Uterus (tissue), 4 donors: ENCODE results near the gene S100A2. TPM values are rescaled to one million over a fixed set of nuclear protein-coding genes. Genes with fewer than 3 reads are reported as not detected.

ENCODE experiments used
- DNase-seq, 2 donors: peaks; one replicate each; pipeline ENCODE4 v3.0.0-alpha.2; 2019 to 2020
- H3K27ac ChIP-seq, 2 donors: fragments of 200-600 bp; sonication (generic); 1 replicate in 1 of 2; 2 replicates in 1 of 2; pipeline ENCODE4 v1.5.1; 2016 to 2018
- H3K27me3 ChIP-seq, 2 donors: fragments of 200-600 bp; sonication (generic); one replicate each; pipeline ENCODE4 v1.5.1; 2018 to 2019; ENCODE audit warnings: control low read depth in 1 of 2
- H3K36me3 ChIP-seq, 2 donors: fragments of 200-600 bp; sonication (generic); one replicate each; pipeline ENCODE4 v1.5.1; 2019; ENCODE audit warnings: control low read depth in 1 of 2
- H3K4me1 ChIP-seq, 2 donors: fragments of 200-600 bp; sonication (generic); one replicate each; pipeline ENCODE4 v1.5.1; 2018 to 2019; ENCODE audit warnings: control low read depth in 1 of 2
- H3K4me3 ChIP-seq, 2 donors: fragments of 200-600 bp; sonication (generic); 1 replicate in 1 of 2; 2 replicates in 1 of 2; pipeline ENCODE4 v1.5.1; 2018 to 2019; ENCODE audit warnings: mild to moderate bottlenecking in 1 of 2
- H3K9me3 ChIP-seq, 2 donors: fragments of 200-600 bp; sonication (generic); one replicate each; pipeline ENCODE4 v1.5.1; 2019; ENCODE audit warnings: control low read depth in 1 of 2
- POLR2A ChIP-seq, 2 donors: fragments of 450-650 bp; IDR thresholded peaks; one replicate each; pipeline ENCODE4 v1.6.1; 2016; ENCODE audit warnings: antibody characterized with exemption in 2 of 2, mild to moderate bottlenecking in 1 of 2, moderate library complexity in 1 of 2
- intact Hi-C: fragments of 100-400 bp; cut with DNase I; formaldehyde crosslinking; loops from one replicate; pipeline ENCODE4 v1.15.1; 2023; ENCODE audit warnings: low total_unique reads
- total RNA-seq, 4 donors: library from RNA; depleted of rRNA in 3 of 4; stranded (reverse); fragments of >200 nt in 3 of 4; gene quantifications; one replicate each; pipeline versions ENCODE4 v1.1.0 to v1.2.4, GENCODE V29; 2014 to 2023
- TF ChIP-seq, protein P1 (sequence below), 4 experiments: fragments of 200-600 bp in 2 of 4; fragments of 450-650 bp in 2 of 4; sonication (generic) in 2 of 4; IDR thresholded peaks; one replicate each; pipeline ENCODE4 v1.5.1; 2016 to 2019; ENCODE audit warnings: antibody characterized with exemption in 4 of 4, mild to moderate bottlenecking in 2 of 4, moderate library complexity in 1 of 4
- donor health status: DM: yes; HTN: yes; CAD: no.

S100A2 gene
- total RNA-seq, 4 donors from 2014 or later, result 2.1 to 2.7 TPM; not detected in 2

DNA sequence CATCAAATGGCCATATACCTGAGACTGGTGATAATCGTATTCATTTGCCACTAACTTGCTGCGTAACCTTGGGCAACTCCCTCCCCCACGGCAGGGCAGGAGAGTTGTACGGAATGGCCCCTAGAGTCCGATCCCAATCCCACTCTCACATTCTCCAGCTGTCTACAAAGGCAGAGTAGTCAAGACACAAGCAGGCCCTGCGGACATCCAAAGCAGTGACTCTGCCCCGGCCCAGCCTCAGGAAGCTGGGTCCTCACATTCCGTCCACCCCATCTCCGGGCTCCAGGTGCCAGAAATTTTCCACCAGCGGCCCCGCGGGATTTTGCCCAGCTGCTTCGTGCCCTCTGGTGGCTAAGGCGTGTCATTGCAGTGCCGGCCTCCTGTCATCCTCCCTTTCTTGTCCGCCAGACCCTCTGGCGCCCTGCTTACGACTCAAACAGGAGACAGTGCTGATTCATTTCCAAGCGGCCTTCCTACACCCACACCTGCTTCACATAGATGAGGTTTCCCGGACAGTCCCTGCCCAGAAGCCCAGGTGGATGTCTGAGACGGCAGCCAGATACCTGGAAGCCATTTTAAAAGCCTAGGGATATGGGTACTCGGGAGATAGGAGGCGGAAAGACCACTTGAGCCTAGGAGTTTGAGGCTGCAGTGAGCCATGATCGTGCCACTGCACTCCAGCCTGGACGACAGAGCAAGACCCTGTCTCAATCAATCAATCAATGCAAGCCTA is 2.9 kb upstream of the S100A2 start:
- Histone ChIP-seq H3K27ac (peak overlapping the region; percentile 89 to 91), H3K4me1 (peaks cover 5 to 12% of the 10 kb centered on the region in 2 donors), H3K4me3 (peak overlapping the region in 1 of 2 donors; percentile 19), H3K9me3 (no peaks in the 10 kb centered on the region), H3K36me3 (no peaks in the 10 kb centered on the region), H3K27me3 (no peaks in the 10 kb centered on the region)
- intact Hi-C loops, result loop anchor here (1.0 to 2.0 kb wide), 2 partner anchors 36 to 58 kb away; no protein-coding TSS in a partner anchor
- DNase-seq, result peak; percentile 93
- TF ChIP-seq POLR2A (IDR thresholded peaks at IDR 0.05), result peak in 1 of 2 donors; percentile 37
- TF ChIP-seq, protein P1, sequence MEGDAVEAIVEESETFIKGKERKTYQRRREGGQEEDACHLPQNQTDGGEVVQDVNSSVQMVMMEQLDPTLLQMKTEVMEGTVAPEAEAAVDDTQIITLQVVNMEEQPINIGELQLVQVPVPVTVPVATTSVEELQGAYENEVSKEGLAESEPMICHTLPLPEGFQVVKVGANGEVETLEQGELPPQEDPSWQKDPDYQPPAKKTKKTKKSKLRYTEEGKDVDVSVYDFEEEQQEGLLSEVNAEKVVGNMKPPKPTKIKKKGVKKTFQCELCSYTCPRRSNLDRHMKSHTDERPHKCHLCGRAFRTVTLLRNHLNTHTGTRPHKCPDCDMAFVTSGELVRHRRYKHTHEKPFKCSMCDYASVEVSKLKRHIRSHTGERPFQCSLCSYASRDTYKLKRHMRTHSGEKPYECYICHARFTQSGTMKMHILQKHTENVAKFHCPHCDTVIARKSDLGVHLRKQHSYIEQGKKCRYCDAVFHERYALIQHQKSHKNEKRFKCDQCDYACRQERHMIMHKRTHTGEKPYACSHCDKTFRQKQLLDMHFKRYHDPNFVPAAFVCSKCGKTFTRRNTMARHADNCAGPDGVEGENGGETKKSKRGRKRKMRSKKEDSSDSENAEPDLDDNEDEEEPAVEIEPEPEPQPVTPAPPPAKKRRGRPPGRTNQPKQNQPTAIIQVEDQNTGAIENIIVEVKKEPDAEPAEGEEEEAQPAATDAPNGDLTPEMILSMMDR (IDR thresholded peaks at IDR 0.05), result peak; percentile 99 to 100 (median 99)

DNA sequence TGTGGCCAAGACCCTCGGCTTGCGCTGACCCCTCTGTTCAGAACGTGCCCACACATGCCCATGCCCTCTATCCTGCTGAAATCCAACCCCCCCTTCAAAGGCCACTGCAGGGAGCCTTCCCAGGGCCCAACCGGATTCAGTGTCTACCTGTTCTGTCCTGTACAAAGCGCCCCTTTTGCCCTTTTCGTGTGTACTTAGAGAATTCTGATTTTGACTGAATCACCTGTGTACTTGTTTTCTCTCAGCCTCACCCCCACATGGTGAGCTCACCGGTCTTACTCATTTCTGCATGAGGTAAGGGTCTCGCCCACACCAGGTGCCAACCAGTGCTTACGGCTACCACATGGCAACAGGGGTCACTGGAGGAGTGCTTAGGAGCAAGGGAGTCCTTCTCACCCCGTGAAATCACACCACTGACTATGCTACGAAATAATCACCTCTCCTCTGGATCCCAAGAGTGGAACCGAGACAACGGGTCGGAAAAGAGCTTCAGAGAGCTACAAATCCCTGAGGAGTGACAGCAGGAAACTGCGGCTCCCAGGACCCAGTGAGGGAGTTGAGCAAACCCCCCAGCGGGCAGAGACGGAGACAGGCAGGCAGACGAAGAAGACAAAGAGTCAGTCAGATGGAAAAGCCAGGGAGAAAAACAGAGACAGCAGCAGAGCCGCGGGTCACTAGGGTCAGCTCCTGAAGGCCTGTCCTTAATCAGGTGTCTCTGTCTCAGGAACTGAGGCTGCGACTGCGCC is 2.1 kb upstream of the S100A2 start:
- peak overlapping the region; percentile 89 to 91 for H3K27ac ChIP-seq
- TF ChIP-seq, protein P1 (IDR thresholded peaks at IDR 0.05), result no peak
- TF ChIP-seq POLR2A (IDR thresholded peaks at IDR 0.05), result no peak
- intact Hi-C loops, result loop anchor here (1.0 to 2.0 kb wide), 2 partner anchors 35 to 57 kb away; no protein-coding TSS in a partner anchor
- no peaks in the 10 kb centered on the region for H3K27me3 ChIP-seq
- H3K4me1 ChIP-seq, result peaks cover 5 to 12% of the 10 kb centered on the region in 2 donors
- no peaks in the 10 kb centered on the region for H3K36me3 ChIP-seq
- H3K9me3 ChIP-seq, result no peaks in the 10 kb centered on the region
- DNase-seq, result peak in 1 of 2 donors; percentile 64
- H3K4me3 ChIP-seq, result peak overlapping the region in 1 of 2 donors; percentile 19

DNA sequence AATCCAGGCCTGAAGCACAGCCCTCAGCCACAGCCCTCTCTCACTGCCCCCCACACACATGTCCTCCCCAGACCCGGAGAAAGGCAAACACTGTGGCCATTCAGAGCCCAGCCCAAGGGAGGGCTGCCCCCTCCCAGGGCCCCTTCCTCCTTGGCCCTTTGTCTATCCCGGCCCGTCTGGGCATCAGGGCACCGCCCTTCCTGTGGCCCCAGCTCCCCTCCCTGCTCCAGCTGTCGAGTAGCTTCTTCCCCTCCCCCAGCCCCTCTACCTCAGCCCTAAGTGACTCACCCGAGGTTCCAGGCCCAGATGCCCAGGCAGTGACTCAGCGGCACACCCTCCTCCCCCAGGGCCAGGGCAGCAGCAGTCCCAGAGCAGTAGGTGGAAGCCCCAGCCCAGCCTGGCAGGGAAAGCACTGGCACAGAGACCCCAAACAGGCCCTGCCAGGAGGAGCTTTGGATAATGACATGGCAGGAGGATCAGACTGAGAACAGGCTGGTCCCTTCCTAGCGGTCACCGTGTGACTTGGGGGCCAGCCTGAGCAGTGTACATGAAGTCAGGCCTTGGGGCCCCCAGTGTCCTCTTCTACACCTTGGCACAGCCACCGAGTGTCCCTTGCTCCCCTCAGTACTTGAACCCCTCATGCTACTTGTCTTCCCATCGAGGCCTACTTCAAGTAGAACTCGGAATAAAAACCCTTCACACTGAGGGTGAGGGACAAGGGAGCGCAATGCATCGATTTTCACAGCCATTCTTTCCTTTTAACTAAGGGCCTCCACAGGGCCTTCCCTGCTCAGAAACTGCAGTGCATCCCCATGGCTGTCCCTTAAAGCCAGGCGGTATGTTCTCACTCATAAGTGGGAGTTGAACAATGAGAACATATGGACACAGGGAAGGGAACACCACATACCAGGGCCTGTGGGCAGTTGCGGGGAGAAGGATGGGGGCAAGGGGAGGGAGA is 1.0 kb upstream of the S100A2 start:
- Histone ChIP-seq H3K36me3 (no peaks in the 10 kb centered on the region), H3K9me3 (no peaks in the 10 kb centered on the region), H3K4me3 (no peak overlapping the region), H3K27me3 (no peaks in the 10 kb centered on the region), H3K4me1 (peaks cover 5 to 12% of the 10 kb centered on the region in 2 donors), H3K27ac (peak overlapping the region; percentile 89 to 91)
- peak; percentile 93 to 98 for DNase-seq
- peak; percentile 55 to 58 for TF ChIP-seq POLR2A (IDR thresholded peaks at IDR 0.05)
- TF ChIP-seq, protein P1 (IDR thresholded peaks at IDR 0.05), result peak in 1 of 4 experiments; percentile 19
- intact Hi-C loops, result no loop called here

DNA sequence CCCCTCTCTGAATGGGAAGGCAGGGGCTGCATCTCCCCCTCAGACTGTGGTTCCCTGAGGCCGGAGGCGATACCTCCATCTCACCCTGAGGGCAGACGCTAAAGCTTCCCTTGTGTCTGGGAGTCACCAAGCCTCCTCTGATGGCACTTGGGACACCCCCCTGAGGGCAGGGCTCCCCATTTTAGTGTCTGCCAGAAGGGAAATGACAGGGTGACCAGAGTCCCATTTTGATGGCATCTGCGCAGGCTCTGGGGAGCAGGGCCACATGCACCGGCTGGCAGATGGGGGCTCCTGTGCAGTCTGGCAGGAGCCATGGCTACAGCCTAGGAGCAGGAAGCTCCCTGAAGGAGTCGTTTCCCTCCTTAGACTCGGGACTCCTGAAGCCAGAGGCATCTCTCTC is 1.7 kb downstream of the S100A2 start:
- H3K27ac ChIP-seq, result no peak overlapping the region
- H3K9me3 ChIP-seq, result no peaks in the 10 kb centered on the region
- intact Hi-C loops, result no loop called here
- H3K4me3 ChIP-seq, result no peak overlapping the region
- TF ChIP-seq POLR2A (IDR thresholded peaks at IDR 0.05), result no peak
- TF ChIP-seq, protein P1 (IDR thresholded peaks at IDR 0.05), result no peak
- peaks cover 5 to 12% of the 10 kb centered on the region in 2 donors for H3K4me1 ChIP-seq
- no peaks in the 10 kb centered on the region for H3K27me3 ChIP-seq
- no peaks in the 10 kb centered on the region for H3K36me3 ChIP-seq
- DNase-seq, result peak in 1 of 2 donors; percentile 8
